H9 (cell line): ENCODE results near the gene G6PC2. TPM values are rescaled to one million over a fixed set of nuclear protein-coding genes. Genes with fewer than 3 reads are reported as not detected.

Source experiments
- DNase-seq: peaks from one replicate; pipeline ENCODE4 v3.0.0-alpha.2; 2017
- H2AFZ ChIP-seq: one replicate; pipeline ENCODE4 v1.6.1; 2013; ENCODE audit warnings: mild to moderate bottlenecking, low read length, control low read depth, moderate library complexity
- H2AK5ac ChIP-seq: 2 replicates; pipeline ENCODE4 v1.6.1; 2013; ENCODE audit warnings: low read length, control low read depth, mixed read lengths; ENCODE audit not compliant: insufficient read length
- H2BK120ac ChIP-seq: one replicate; pipeline ENCODE4 v1.6.1; 2013; ENCODE audit warnings: low read depth, mild to moderate bottlenecking, low read length, control low read depth, inconsistent platforms; ENCODE audit not compliant: poor library complexity, severe bottlenecking
- H2BK12ac ChIP-seq: 2 replicates; pipeline ENCODE4 v1.6.1; 2013; ENCODE audit warnings: low read length, control low read depth, mixed read lengths, low read depth; ENCODE audit not compliant: insufficient read length
- H2BK15ac ChIP-seq: 2 replicates; pipeline ENCODE4 v1.6.1; 2013; ENCODE audit warnings: low read depth, low read length, control low read depth
- H2BK20ac ChIP-seq: one replicate; pipeline ENCODE4 v1.6.1; 2013; ENCODE audit warnings: low read depth, mild to moderate bottlenecking, low read length, control low read depth, inconsistent platforms; ENCODE audit not compliant: poor library complexity, severe bottlenecking
- H2BK5ac ChIP-seq: 2 replicates; pipeline ENCODE4 v1.6.1; 2013; ENCODE audit warnings: low read length, control low read depth, mixed read lengths; ENCODE audit not compliant: insufficient read length
- H3K14ac ChIP-seq: 2 replicates; pipeline ENCODE4 v1.6.1; 2013; ENCODE audit warnings: low read length, control low read depth; ENCODE audit not compliant: insufficient read depth
- H3K18ac ChIP-seq: 2 replicates; pipeline ENCODE4 v1.6.1; 2013; ENCODE audit warnings: low read depth, mild to moderate bottlenecking, mixed read lengths, low read length, control low read depth; ENCODE audit not compliant: insufficient read length
- H3K23ac ChIP-seq: 2 replicates; pipeline ENCODE4 v1.6.1; 2013; ENCODE audit warnings: low read length, control low read depth, mixed read lengths, low read depth; ENCODE audit not compliant: insufficient read length
- H3K23me2 ChIP-seq: 2 replicates; pipeline ENCODE4 v1.6.1; 2013; ENCODE audit warnings: low read depth, mild to moderate bottlenecking, mixed read lengths, low read length, control low read depth; ENCODE audit not compliant: insufficient read length, poor library complexity, severe bottlenecking
- H3K27ac ChIP-seq: 2 replicates; pipeline ENCODE4 v1.5.1; 2013; ENCODE audit warnings: low read length, control low read depth, mixed read lengths, low read depth; ENCODE audit not compliant: insufficient read length
- H3K27me3 ChIP-seq: 2 replicates; pipeline ENCODE4 v1.6.1; 2013; ENCODE audit warnings: low read length, control low read depth, inconsistent platforms; ENCODE audit not compliant: insufficient read depth
- H3K4ac ChIP-seq: 2 replicates; pipeline ENCODE4 v1.6.1; 2013; ENCODE audit warnings: low read depth, mild to moderate bottlenecking, control low read depth, inconsistent platforms, low read length, moderate library complexity
- H3K4me1 ChIP-seq: 2 replicates; pipeline ENCODE4 v1.6.1; 2013; ENCODE audit warnings: low read length, control low read depth, inconsistent platforms; ENCODE audit not compliant: insufficient read depth
- H3K4me2 ChIP-seq: 2 replicates; pipeline ENCODE4 v1.6.1; 2013; ENCODE audit warnings: low read length, control low read depth, mixed read lengths; ENCODE audit not compliant: insufficient read length, insufficient read depth
- H3K56ac ChIP-seq: 2 replicates; pipeline ENCODE4 v1.6.1; 2013; ENCODE audit warnings: low read depth, mild to moderate bottlenecking, mixed read lengths, low read length, control low read depth; ENCODE audit not compliant: insufficient read length
- H3K79me1 ChIP-seq: 2 replicates; pipeline ENCODE4 v1.6.1; 2013; ENCODE audit warnings: low read depth, mild to moderate bottlenecking, moderate library complexity, low read length, control low read depth, inconsistent platforms; ENCODE audit not compliant: insufficient read depth, poor library complexity, severe bottlenecking
- H3K79me2 ChIP-seq: 2 replicates; pipeline ENCODE4 v1.6.1; 2013; ENCODE audit warnings: low read length, control low read depth, inconsistent platforms; ENCODE audit not compliant: insufficient read depth
- H3K9ac ChIP-seq: 2 replicates; pipeline ENCODE4 v1.6.1; 2013; ENCODE audit warnings: low read length, control low read depth, mixed read lengths; ENCODE audit not compliant: insufficient read length; ENCODE audit errors: extremely low read depth
- H3K9me3 ChIP-seq: one replicate; pipeline ENCODE4 v1.6.1; 2013; ENCODE audit warnings: low read depth, low read length, inconsistent platforms; ENCODE audit not compliant: control insufficient read depth
- H3T11ph ChIP-seq: one replicate; pipeline ENCODE4 v1.6.1; 2013; ENCODE audit warnings: mild to moderate bottlenecking, low read length, control low read depth, inconsistent platforms
- H4K20me1 ChIP-seq: one replicate; pipeline ENCODE4 v1.6.1; 2013; ENCODE audit not compliant: control insufficient read depth, insufficient read length, insufficient read depth
- H4K5ac ChIP-seq: 2 replicates; pipeline ENCODE4 v1.6.1; 2013; ENCODE audit warnings: low read depth, mild to moderate bottlenecking, mixed read lengths, low read length, control low read depth; ENCODE audit not compliant: insufficient read length
- H4K8ac ChIP-seq: replicated peaks from 2 replicates; pipeline ENCODE4 v1.6.1; 2013; ENCODE audit warnings: low read length, control low read depth, mixed read lengths, low read depth; ENCODE audit not compliant: insufficient read length
- H4K91ac ChIP-seq: 2 replicates; pipeline ENCODE4 v1.6.1; 2013; ENCODE audit warnings: low read depth, mild to moderate bottlenecking, moderate library complexity, mixed read lengths, low read length, control low read depth; ENCODE audit not compliant: insufficient read length
- H3K27ac Mint-ChIP-seq, 3 experiments: 2 replicates in 2 of 3; 3 replicates in 1 of 3; pipeline ENCODE4 v1.8.0; 2020 to 2021; ENCODE audit warnings: mixed read lengths in 3 of 3, mild to moderate bottlenecking in 1 of 3, moderate library complexity in 1 of 3
- H3K27me3 Mint-ChIP-seq: 2 replicates; pipeline ENCODE4 v1.8.0; 2021; ENCODE audit warnings: low read depth, mild to moderate bottlenecking, moderate library complexity, mixed read lengths
- H3K36me3 Mint-ChIP-seq, 3 experiments: 2 replicates in 2 of 3; 3 replicates in 1 of 3; pipeline ENCODE4 v1.8.0; 2020 to 2021; ENCODE audit warnings: low read depth in 3 of 3, mixed read lengths in 3 of 3; ENCODE audit not compliant: insufficient read depth in 1 of 3
- H3K4me1 Mint-ChIP-seq, 2 experiments: 2 replicates each; pipeline ENCODE4 v1.8.0; 2020; ENCODE audit warnings: mixed read lengths in 2 of 2
- H3K4me3 Mint-ChIP-seq, 2 experiments: 2 replicates in 1 of 2; 3 replicates in 1 of 2; pipeline ENCODE4 v1.8.0; 2020 to 2021; ENCODE audit warnings: mild to moderate bottlenecking in 2 of 2, mixed read lengths in 2 of 2, moderate library complexity in 1 of 2
- H3K9me3 Mint-ChIP-seq, 2 experiments: 2 replicates in 1 of 2; 3 replicates in 1 of 2; pipeline ENCODE4 v1.8.0; 2020; ENCODE audit warnings: mild to moderate bottlenecking in 2 of 2, mixed read lengths in 2 of 2, moderate library complexity in 1 of 2
- CTCF ChIP-seq: fragments of 200-600 bp; sonication (generic); conservative IDR thresholded peaks from 3 replicates; pipeline ENCODE4 v1.8.0; 2021; ENCODE audit warnings: antibody characterized with exemption, mild to moderate bottlenecking
- WGBS: extraction: QIAGEN DNeasy Blood & Tissue Kit; methylation state at CpG from one replicate; pipeline ENCODE4 v1.1.7; 2013; ENCODE audit warnings: missing lambda C conversion rate, low lambda C conversion rate, mixed read lengths; ENCODE audit not compliant: insufficient read length; ENCODE audit errors: extremely low coverage; 5-methylcytosine and 5-hydroxymethylcytosine counted together
- total RNA-seq: library from RNA; stranded (reverse); gene quantifications from 2 replicates; pipeline ENCODE4 v1.2.1, GENCODE V29; 2021

The G6PC2 gene
- total RNA-seq, 1 experiment from 2014 or later = not detected

GRCh38 chr2:168913495-168913894 is 12.4 kb downstream of the G6PC2 start:
- H3K23me2 ChIP-seq = no peaks in the 10 kb centered on the region
- no peak overlapping the region for H3K4me2 ChIP-seq
- H3K27ac Mint-ChIP-seq = no peak overlapping the region
- H4K8ac ChIP-seq = no peak overlapping the region
- TF ChIP-seq CTCF = no peak
- H3K79me1 ChIP-seq = no peaks in the 10 kb centered on the region
- no peak overlapping the region for H3T11ph ChIP-seq
- H2BK20ac ChIP-seq = no peak overlapping the region
- no peaks in the 10 kb centered on the region; the same call in 1 of the 2 replicates for H3K27me3 Mint-ChIP-seq
- H3K9me3 Mint-ChIP-seq = peaks cover 7 to 9% of the 10 kb centered on the region in 2 experiments
- no peak overlapping the region for H3K9ac ChIP-seq
- H2AK5ac ChIP-seq = no peak overlapping the region
- WGBS = no CpG with 5 or more reads among the region's 4 CpGs
- DNase-seq = no peak
- no peaks in the 10 kb centered on the region for H3K9me3 ChIP-seq
- H3K27ac ChIP-seq = no peak overlapping the region
- no peak overlapping the region for H3K14ac ChIP-seq
- H3K23ac ChIP-seq = no peak overlapping the region
- no peaks in the 10 kb centered on the region for H3K79me2 ChIP-seq
- H2BK15ac ChIP-seq = no peak overlapping the region
- peaks cover 50 to 52% of the 10 kb centered on the region in 2 experiments for H3K4me1 Mint-ChIP-seq
- no peaks in the 10 kb centered on the region; the same call in 1 of the 2 replicates for H3K27me3 ChIP-seq
- peak overlapping the region in 1 of 2 experiments; percentile 45; a peak in 1 of 5 replicates for H3K4me3 Mint-ChIP-seq
- H3K36me3 Mint-ChIP-seq = peaks cover 0 to 11% (median 5%) of the 10 kb centered on the region in 3 experiments; a peak in 4 of 7 replicates
- H2BK12ac ChIP-seq = no peak overlapping the region
- no peak overlapping the region for H2AFZ ChIP-seq
- H2BK120ac ChIP-seq = no peak overlapping the region
- H3K56ac ChIP-seq = no peak overlapping the region
- H4K20me1 ChIP-seq = no peaks in the 10 kb centered on the region
- H3K18ac ChIP-seq = no peak overlapping the region
- no peak overlapping the region for H3K4ac ChIP-seq
- no peak overlapping the region for H4K5ac ChIP-seq
- H3K4me1 ChIP-seq = peaks cover 16% of the 10 kb centered on the region
- no peak overlapping the region for H4K91ac ChIP-seq
- no peak overlapping the region for H2BK5ac ChIP-seq
